Measurements from ENCODE around the gene CSF1R.

Gene CSF1R

DNA sequence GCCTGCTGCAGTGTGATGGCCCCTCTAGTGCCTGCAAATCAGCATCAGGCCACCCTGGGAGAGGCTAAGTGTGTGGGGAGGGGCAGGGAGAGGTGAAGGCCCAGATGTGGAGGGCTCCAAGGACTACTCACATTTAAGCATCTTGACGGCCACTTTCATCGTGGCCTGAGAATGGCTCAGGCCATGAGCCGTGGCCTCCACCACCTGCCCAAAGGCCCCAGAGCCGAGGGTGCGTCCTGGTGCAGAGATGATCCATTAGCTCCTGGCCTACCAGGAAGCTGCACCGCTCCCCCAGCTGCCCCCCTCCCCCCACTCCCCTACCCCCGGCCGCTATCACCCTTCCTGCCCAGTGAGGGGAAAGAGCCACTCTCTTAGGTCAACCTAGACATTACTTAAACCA lies 38.2 kb upstream of the CSF1R start:
- FAIRE-seq (no peak), DNase-seq (ENCODE audit: insufficient read length, low spot score) (no peak)
- no peak for TF ChIP-seq POLR2A (IDR thresholded peaks at IDR 0.05; ENCODE audit: low read depth, low read length)

DNA sequence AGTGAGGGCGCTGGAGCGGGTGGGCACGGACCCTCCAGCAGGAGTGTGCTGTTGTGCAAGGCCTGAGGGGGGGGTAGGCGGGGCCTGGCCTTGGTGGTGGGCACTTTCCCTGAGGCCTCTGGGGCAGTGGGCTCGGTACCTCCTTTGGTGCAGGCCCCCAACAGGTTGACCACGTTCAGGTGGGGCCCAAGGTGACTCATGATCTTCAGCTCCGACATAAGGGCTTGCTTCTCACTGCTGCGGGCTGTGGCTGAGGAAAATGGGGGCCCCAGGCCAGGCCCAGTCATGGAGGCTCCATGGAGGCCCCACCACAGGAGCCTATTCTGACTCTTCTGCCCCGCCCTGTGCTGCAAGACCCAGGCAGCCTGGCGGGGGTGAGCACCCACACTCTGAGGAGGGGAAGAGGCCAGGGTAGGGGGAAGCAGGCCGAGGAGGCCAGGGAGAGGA lies 37.8 kb upstream of the CSF1R start:
- TF ChIP-seq POLR2A (IDR thresholded peaks at IDR 0.05; ENCODE audit: low read depth, low read length) = no peak
- no peak for DNase-seq (ENCODE audit: insufficient read length, low spot score)
- no peak for FAIRE-seq

DNA sequence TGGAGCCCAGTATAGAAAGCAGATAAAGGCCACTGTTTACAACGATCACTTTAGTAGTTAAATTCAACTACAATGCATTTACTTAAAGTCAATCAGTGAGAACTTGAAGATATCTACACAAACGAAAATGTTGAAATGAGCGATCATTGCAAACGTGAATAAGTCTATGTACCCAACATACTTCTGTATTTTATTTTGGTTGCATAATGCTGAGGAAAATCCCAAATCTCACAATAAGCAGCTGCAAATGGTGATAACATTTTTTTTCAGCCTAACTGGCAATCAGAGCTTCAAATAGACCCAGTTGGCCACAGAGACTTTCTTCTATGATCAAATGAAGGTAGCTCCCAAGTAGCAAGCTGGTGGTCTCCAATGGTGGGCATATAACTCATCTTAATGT lies 37.2 kb upstream of the CSF1R start:
- DNase-seq (ENCODE audit: insufficient read length, low spot score) (no peak), FAIRE-seq (no peak)
- TF ChIP-seq POLR2A (IDR thresholded peaks at IDR 0.05; ENCODE audit: low read depth, low read length) = no peak

DNA sequence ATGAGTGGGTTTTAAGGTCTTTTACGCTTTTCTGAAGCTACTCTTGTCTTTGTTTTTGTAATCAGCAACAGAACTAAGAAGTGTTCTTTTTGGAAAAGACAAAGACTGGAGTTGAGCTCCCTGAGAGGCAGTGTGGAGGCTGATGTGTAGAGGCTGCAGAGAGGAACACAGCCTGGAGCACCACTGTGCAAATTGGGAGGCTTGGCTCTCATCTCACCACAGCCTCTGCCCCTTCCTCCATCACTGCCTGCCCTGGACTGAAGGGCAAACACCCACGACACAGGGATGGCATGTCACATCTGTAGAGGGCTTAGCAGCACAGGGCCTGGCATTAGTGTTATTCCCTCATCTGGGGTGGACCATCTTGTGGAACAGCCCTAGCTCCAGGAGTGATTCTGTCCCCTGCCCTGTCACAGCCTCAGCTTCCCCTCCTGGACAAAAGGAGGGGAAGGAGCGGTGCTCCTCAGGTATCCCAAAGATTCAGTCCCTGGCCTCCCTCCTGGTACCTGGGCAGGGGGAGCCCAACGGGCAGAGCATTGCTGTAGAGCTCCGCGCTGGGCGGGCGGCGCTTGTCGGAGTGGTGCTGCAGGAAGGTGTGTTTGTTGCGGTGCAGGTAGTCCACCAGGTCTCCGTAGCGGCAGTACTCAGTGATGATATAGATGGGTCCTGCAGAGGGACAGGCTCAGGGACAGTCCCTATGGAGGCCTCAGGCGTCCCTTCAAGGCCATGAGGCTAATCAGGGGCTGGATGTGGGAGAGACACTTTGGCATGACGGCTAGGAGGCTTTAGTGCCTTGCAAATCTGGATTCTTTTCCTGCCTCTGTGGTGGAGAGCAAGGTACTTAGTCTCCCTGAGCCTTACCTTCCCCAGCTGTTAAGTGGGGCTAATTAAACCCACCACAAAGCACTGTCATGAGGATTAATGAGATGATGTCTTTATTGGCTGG lies 36.5 kb upstream of the CSF1R start:
- DNase-seq (ENCODE audit: insufficient read length, low spot score) = no peak
- FAIRE-seq = no peak
- TF ChIP-seq POLR2A (IDR thresholded peaks at IDR 0.05; ENCODE audit: low read depth, low read length) = no peak

DNA sequence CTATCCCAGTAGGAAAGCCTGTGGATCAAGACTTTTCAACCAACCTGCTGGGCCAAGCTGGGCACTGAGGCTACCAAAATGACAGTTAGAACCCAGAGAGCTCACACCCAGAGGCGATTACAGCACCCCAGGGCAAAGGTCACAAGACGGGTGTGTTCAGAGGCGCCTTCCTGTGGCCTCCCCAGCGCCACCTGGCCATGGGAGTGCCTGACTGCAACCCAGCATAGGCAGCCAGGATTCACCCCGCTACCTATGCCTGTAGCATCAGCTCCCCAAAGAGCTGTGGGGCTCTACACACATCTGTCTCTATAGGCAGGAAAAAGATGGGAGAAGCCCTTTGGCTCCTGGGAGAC lies 35.8 kb upstream of the CSF1R start:
- no peak for DNase-seq (ENCODE audit: insufficient read length, low spot score)
- no peak for FAIRE-seq
- TF ChIP-seq POLR2A (IDR thresholded peaks at IDR 0.05; ENCODE audit: low read depth, low read length) = no peak

DNA sequence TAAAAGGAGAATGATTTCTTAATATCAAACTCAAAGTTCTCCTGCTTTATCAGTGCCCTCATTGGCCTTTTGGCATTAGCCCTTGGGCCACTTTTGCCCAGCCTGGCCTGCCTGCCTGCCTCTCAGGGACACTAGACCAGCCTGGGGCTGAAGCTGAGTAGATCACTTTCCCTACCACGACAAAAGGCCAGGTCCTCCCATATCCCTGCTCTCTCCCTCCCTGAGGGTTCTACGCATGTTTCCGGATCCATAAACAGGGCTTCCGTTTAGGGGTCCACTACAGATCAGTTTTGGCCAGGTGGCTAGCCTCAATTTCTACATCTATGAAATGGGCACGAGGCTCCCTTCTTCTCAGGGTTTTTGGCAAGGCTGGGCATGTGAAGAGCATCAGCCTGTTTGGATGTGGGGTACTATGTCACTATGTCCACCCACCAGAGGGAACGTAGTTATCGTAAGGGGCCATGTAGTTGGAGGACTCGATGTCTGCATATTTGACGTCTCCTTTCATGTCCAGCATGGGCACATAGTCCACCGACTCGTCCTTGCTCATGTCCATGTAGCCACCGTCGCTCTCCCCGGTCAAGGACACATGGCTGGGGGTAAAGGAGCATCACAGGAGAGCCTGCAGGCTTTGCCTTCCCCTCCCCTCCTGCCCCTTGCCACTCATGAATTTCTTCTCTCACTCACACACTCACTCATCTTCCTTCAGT lies 35.2 kb upstream of the CSF1R start:
- FAIRE-seq (no peak), DNase-seq (ENCODE audit: insufficient read length, low spot score) (no peak)
- TF ChIP-seq POLR2A (IDR thresholded peaks at IDR 0.05; ENCODE audit: low read depth, low read length) = no peak

DNA sequence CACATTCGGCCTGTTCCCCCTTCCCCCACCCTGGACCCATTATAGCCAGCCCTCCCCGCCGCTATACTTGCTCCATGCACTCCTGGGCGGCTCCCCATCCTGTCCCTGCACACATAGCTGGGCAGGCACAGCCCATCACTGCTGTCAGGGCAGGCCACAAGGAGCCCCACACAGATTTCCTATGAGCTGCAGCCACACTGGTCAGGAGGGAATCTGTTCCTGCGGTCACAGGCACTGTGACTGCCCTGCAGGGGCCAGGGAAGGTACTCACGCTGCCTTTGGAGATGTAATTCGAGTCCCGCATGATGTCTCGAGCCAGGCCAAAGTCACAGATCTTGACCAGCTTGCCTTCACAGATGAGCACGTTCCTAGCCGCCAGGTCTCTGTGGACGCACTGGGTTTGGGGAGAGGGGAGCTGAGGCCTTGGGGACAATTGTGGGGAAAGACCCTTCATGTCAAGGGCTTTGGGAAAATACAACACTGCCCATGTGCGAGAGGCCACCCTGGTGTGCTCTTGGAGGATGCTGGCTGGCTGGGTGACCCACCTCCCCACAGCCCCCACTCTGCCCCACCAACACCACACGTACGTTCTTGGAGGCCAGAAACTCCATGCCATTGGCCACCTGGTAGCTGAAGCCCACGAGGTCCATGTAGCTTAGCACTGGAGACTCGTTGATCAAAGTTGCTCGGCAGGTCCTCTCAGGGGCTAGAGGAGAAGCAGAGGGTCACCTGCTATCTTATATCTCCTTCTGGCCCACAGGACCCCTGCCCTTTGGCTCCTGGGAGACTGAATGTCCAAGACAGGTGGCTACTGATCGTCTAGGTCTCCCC lies 34.5 kb upstream of the CSF1R start:
- no peak for DNase-seq (ENCODE audit: insufficient read length, low spot score)
- no peak for FAIRE-seq
- TF ChIP-seq POLR2A (IDR thresholded peaks at IDR 0.05; ENCODE audit: low read depth, low read length) = no peak

DNA sequence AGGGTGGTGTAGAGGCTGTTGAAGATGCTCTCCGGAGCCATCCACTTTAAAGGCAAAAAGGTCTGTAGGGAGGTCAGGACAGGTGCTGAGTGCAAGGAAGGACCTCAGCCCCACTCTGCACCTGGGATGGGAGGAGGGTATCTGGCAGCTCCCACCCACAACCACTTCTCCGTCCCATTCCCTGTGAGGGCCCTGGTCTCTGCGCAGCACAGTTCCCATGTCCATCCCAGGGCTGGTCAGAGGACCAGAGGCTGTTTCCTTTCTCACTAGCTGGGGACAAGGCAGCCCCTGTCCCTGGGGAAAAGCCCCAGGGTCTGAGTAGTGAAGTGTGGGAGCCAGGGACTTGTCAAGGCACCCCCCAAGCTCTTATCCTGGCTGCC lies 33.7 kb upstream of the CSF1R start:
- no peak for FAIRE-seq

DNA sequence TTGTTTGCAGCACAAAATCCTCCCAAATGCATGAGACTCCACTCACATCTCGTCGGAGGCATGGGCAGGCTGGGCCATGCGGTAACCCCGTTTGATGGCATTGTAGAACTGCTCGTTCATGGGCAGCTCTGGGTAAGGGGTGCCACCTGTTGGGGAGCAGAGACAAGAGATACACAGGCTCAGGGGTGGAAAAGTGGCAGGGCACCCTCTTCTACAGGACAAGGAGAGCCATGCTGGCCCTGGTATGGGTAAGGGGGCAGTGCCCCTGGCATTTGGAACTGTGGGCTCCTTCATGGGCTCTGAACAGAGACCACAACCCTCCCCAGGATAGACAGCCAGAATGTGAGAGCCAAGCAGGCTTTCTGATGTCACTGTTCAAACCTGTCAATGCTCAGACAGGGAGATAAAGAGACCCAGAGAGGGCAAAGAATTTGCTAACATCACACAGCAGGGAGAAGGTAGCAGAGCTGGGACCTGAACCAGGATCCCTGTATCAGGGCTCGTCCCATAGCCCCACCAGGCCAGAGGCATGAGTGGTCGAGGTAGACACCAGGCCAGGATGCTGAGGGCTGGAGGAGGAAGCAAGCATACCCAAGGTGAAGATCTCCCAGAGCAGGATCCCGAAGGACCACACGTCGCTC lies 33.2 kb upstream of the CSF1R start:
- TF ChIP-seq POLR2A (IDR thresholded peaks at IDR 0.05; ENCODE audit: low read depth, low read length) = no peak
- DNase-seq (ENCODE audit: insufficient read length, low spot score) (no peak), FAIRE-seq (no peak)

More for the DNA sequence above, 33.7 kb upstream of the CSF1R start:
- no peak for TF ChIP-seq POLR2A (IDR thresholded peaks at IDR 0.05; ENCODE audit: low read depth, low read length)
- DNase-seq (ENCODE audit: insufficient read length, low spot score) = no peak

DNA sequence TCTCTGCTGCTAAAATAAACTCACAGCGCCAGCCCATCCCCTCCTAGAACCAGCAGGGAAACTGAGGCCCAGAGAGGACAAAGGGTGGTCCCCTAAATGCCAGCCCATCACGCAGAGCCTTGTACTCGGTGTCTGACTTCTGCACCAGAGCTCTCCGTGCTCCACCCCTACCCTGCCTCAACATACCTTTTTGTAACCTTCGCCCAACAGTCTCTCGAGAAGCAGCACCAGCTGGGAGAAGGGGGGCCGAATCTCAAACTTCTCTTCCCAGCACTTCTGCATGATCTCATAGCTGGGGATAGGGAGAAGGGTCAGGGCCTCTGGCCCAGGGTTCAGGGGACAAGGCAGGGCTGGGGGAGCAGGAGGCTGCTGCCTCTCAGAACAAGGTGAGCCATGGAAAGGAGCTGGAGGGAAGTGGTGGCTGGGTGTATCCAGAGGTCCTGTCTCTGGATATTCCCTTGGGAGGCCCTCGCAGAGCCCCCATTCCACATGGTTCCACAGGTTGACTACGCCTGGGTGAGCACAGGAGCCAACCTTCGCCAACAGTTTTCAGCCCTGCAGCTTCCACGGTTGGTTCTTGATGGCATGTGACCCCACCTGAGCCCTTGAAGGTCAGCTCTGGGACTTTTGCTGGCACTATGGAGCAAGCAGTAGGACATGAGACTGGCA lies 32.3 kb upstream of the CSF1R start:
- TF ChIP-seq POLR2A (IDR thresholded peaks at IDR 0.05; ENCODE audit: low read depth, low read length) = no peak
- FAIRE-seq (no peak), DNase-seq (ENCODE audit: insufficient read length, low spot score) (no peak)

DNA sequence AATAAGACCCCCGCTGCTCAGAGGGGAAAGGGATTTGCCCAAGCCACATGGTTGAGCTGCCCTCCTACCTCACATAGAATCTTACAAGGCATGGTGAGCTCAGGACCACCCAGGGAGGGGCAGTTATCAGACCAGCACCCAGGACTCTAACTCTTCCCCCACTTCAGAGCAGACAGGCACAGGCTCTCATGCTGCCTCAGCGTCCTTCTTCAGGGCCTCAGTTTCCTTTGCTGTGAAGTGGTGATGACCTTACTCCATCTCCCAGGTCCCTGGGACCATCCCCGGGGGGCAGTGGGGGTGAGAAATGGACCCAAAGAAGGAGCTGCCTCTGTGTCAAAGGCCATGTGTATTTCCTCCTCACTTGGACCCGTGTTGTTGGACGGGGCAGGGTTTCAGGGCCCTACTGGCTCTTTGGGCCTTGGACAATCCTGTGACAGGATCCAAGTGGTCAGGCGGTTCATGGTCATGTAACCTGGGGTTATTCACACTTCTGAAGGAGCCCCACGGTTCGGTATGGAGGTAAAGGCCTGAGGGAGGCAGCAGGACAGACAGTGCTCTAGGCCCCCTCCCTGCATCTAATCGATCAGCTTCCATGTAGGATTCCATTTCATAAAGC lies 31.7 kb upstream of the CSF1R start:
- DNase-seq (ENCODE audit: insufficient read length, low spot score) (no peak), FAIRE-seq (no peak)
- TF ChIP-seq POLR2A (IDR thresholded peaks at IDR 0.05; ENCODE audit: low read depth, low read length) = no peak

DNA sequence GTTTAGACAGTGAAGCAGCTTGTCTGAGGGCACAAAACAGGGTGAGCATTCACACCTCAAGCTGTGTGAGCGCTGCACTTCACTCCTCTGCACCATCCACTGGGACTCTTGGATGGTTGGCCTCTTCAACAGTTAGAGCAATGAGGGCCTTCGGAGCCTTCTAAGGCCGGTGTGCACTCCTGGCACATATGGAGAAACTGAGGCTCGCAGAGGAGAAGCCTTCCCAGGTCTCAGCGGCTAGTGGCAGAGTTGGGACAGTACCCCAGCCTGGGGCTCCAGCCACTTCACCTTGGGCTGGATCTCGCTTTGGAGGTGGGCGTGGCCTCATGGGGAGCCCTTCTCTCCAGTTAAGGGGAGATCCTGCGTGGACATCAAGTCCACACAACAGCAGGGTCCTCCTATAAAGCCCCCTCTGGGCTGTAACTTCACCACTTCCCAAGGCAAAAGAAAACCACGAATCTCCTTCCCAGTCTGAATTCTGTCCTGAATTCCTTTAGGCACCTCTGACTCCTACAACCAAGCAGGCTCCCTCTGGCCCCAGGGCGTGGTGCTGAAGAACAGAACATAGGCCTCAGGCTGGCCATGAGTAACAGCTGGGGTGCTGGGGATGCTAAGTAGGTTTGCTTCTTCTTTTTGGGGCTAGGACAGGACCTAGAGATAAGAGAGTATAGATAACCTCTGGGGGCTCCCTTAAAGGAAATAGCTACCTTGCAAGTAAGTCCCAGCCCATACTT lies 30.5 kb upstream of the CSF1R start:
- FAIRE-seq = no peak
- DNase-seq (ENCODE audit: insufficient read length, low spot score) = peak; percentile 64
- TF ChIP-seq POLR2A (IDR thresholded peaks at IDR 0.05; ENCODE audit: low read depth, low read length) = no peak

All from H54 (cell line).